Activated T-helper 1 cell treated with anti-CD3 and anti-CD28 coated beads, Interleukin-12 subunit alpha, Interleukin-12 subunit beta, Interleukin-2, Interleukin-4 antibody, amounts not matched to agents 30 ng/mL and 10 ng/mL and 1 ng/mL, durations not matched to agents 14 hours and 24 hours and 36 hours (primary cell): ENCODE results near the gene SLC9A3. TPM values are rescaled to one million over a fixed set of nuclear protein-coding genes. Genes with fewer than 3 reads are reported as not detected.
"Not testable (repeated sequence)": the region's sequence is repeated elsewhere in the genome, so short reads cannot be mapped to it uniquely, and the experiment has no call there.

Experiments used
- DNase-seq: peaks from one replicate; pipeline ENCODE4 v3.0.0; 2021; ENCODE audit warnings: low spot score
- H3K27ac Mint-ChIP-seq: one replicate; pipeline ENCODE4 v1.8.0; 2021; ENCODE audit warnings: mild to moderate bottlenecking, mixed read lengths
- H3K27me3 Mint-ChIP-seq: one replicate; pipeline ENCODE4 v1.8.0; 2022; ENCODE audit warnings: mild to moderate bottlenecking, moderate library complexity, mixed read lengths; ENCODE audit not compliant: insufficient read depth
- H3K36me3 Mint-ChIP-seq: one replicate; pipeline ENCODE4 v1.8.0; 2021; ENCODE audit warnings: low read depth, mixed read lengths
- H3K4me1 Mint-ChIP-seq: one replicate; pipeline ENCODE4 v1.8.0; 2021; ENCODE audit warnings: low read depth, mixed read lengths
- H3K4me3 Mint-ChIP-seq: one replicate; pipeline ENCODE4 v1.8.0; 2021; ENCODE audit warnings: mild to moderate bottlenecking, moderate library complexity, mixed read lengths
- H3K9me3 Mint-ChIP-seq: one replicate; pipeline ENCODE4 v1.8.0; 2021; ENCODE audit warnings: mixed read lengths
- intact Hi-C: fragments of 100-400 bp; cut with micrococcal nuclease; formaldehyde crosslinking; loops from one replicate; pipeline ENCODE4 v1.15.1; 2024
- total RNA-seq: library from RNA; stranded (reverse); gene quantifications from 2 replicates; pipeline ENCODE4 v1.2.3, GENCODE V29; 2022

The SLC9A3 gene
- total RNA-seq, 1 donor from 2014 or later: 3.0 TPM

DNA sequence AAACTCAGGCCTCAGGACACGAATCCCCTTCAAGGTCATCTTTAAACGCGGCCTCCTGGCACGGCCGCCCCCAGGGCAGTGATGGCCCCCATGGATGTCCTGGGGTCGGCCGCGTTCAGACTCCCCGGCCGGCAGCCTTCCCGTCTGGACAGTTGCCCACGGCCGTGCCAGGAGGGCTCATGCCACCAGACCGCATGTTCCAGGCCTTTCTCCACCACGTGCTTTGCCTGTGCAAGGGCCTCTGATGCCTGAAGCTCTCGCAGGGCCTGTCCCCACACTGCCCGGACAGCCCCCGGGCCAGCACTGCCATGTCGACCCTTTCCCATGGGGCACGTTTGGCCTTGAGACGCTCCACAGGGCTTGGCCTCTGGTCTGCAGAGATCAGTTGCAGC is 34.6 kb downstream of the SLC9A3 start:
- no peak for DNase-seq
- H3K4me3 Mint-ChIP-seq: no peak overlapping the region
- no peaks in the 10 kb centered on the region for H3K4me1 Mint-ChIP-seq
- H3K9me3 Mint-ChIP-seq: no peaks in the 10 kb centered on the region
- peaks cover 1% of the 10 kb centered on the region for H3K27me3 Mint-ChIP-seq
- intact Hi-C loops: no loop called here
- no peaks in the 10 kb centered on the region for H3K36me3 Mint-ChIP-seq
- H3K27ac Mint-ChIP-seq: no peak overlapping the region

DNA sequence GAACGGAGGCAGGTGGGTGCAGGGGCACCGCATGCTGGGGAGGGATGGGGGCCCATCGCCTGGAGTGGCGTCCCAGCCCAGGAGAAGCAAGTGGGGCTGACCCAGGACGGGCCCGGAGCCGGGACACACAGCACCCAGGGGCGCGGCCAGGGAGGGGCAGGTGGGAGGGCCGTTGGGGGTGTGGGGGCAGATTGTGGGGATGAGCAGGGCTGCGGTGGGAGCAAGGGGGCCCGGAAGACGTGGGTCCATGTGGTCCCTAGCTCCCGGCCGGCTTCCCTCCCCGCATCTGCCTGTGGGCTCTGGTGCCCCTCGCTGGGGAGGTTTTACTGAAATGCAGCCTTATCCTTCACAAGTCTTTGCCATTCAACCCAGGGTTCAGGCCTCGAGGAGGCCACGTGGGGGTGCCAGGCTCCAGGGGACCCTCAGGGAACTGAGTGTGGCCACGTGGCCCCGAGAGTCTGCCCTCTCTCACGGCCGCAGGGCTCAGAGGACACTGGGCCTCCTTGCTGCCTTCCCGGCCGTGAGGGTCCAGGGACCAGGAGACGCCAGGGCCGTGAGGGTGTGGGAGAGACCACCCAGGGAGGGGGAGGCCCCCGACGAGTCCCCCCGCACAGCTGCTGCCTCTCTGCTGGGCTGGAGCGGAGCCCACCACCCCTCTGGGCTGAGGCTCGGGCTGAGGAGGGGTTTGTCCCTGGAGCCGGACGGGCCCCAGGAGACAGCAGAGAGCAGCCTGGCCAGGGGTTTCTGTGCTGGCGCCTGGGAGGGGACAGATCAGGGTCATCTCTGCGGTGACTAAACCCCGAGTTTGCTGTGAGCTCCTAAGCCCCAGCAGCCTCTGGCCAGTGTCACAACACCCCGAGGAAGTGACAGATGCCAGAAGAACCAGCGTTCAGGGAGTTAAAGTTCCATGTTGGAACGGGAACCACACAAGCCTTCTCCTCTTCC is 35.2 kb downstream of the SLC9A3 start:
- Mint-ChIP-seq H3K9me3 (no peaks in the 10 kb centered on the region), H3K4me1 (no peaks in the 10 kb centered on the region), H3K4me3 (no peak overlapping the region), H3K27ac (no peak overlapping the region), H3K27me3 (peaks cover 1% of the 10 kb centered on the region), H3K36me3 (no peaks in the 10 kb centered on the region)
- intact Hi-C loops: no loop called here
- DNase-seq: no peak

DNA sequence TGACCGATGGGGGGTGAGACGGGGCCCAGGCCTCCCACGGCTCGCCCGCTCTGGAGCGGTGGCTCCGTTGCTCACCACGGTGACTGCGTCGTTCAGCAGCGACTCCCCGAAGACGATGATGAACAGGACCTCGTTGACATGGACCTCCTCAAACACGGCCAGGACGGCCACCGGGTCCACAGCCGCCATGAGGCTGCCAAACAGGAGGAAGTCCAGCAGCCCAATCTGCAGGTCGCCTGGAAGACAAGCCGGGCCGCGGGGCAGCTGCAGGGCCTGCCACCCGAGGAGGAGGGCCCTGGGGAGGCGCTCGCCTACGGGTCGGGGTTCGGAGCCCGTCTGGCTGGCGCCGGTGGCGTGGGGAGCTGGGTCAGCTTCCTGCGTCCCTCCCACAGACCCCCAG is 36.0 kb downstream of the SLC9A3 start:
- Mint-ChIP-seq H3K27ac (no peak overlapping the region), H3K4me1 (no peaks in the 10 kb centered on the region), H3K36me3 (no peaks in the 10 kb centered on the region), H3K9me3 (no peaks in the 10 kb centered on the region), H3K4me3 (no peak overlapping the region), H3K27me3 (peaks cover 1% of the 10 kb centered on the region)
- intact Hi-C loops: no loop called here
- no peak for DNase-seq

DNA sequence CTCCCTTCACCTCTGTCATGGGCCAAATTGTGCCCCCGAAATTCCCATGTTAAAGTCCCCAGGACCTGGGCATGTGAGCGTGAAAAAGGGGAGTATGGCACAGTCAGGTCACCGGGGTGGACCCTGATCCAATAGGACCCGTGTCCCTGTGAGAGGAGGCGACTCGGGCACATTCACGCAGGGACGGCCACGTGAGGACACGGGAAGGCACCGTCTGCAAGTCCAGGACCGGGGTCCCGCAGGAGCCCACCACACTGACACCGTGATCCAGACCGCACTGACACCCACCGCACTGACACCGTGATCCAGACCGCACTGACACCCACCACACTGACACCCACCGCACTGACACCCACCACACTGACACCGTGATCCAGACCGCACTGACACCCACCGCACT is 37.7 kb downstream of the SLC9A3 start:
- DNase-seq, H3K27me3 Mint-ChIP-seq, intact Hi-C loops, H3K9me3 Mint-ChIP-seq, H3K4me1 Mint-ChIP-seq, H3K27ac Mint-ChIP-seq, H3K36me3 Mint-ChIP-seq, H3K4me3 Mint-ChIP-seq: not testable (repeated sequence)

DNA sequence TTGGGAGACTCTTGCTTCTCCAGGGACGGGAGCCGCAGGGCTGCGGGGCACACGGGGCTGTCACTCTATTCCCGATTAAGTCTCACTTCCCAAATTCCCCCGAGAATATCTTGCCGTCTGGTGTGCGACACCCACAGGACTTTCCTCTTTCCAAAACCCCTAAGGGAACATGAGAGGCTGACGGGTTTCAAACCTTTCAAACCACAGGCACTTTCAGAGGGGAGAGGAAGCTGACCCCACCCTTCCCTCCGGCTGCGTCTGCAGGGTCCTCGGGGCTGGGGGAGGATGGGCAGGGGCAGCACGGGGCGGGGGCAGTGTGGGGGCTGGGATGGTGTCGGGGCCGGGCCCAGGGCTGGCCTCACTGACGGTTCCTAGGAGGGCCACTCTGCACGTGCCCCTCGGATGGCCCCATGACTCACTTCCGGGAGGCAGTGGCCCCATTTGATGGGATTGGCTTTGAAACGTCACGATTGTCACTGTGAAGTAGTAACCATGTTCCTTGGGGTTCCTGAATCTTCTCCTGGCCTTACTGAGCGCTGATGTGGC is 38.2 kb downstream of the SLC9A3 start:
- intact Hi-C loops: no loop called here
- no peaks in the 10 kb centered on the region for H3K36me3 Mint-ChIP-seq
- no peak overlapping the region for H3K27ac Mint-ChIP-seq
- DNase-seq: no peak
- H3K4me1 Mint-ChIP-seq: no peaks in the 10 kb centered on the region
- peaks cover 1% of the 10 kb centered on the region for H3K27me3 Mint-ChIP-seq
- H3K9me3 Mint-ChIP-seq: no peaks in the 10 kb centered on the region
- H3K4me3 Mint-ChIP-seq: no peak overlapping the region

DNA sequence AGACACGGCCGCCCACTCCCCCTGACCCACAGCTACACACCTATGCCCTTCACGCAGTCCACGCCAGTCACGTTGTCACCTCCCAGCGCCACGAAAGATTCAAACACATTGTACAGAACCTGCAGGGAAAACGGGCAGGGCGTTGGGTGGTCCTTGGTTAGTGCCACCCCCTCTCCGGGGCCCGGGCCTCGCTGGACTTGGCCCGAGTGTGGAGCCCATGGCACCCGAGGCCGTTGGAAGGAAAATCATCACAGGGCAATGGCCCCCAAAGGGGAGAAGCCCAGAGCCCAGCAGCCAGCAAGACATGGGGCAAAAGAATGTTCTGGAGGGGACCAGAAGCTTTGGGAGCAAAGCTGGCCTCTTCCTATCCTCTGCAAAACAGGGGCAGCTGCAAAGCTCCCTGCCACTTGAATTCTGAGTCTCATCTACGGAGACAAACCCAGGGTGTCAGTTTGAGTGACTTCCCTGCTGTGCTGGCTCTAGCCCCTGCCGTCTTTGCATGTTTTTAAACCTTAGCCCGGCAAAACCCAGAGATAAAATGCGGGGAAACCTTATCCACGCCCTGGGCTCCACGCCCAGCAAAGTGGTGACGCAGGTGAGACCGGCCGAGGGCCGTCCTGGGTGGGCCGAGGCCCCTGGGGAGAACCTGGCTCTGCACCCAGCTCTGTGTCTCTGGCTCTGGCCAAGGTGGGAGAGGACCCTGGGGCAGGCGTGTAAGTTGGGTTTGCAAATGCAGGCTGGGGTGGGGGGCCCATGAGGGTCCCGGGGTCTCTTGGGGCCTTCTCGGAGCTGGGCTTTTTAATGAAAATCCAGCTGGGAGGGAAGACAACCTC is 38.9 kb downstream of the SLC9A3 start:
- H3K27ac Mint-ChIP-seq: no peak overlapping the region
- DNase-seq: no peak
- H3K4me3 Mint-ChIP-seq: no peak overlapping the region
- H3K4me1 Mint-ChIP-seq: no peaks in the 10 kb centered on the region
- no peaks in the 10 kb centered on the region for H3K36me3 Mint-ChIP-seq
- intact Hi-C loops: no loop called here
- no peaks in the 10 kb centered on the region for H3K9me3 Mint-ChIP-seq
- H3K27me3 Mint-ChIP-seq: peaks cover 1% of the 10 kb centered on the region

DNA sequence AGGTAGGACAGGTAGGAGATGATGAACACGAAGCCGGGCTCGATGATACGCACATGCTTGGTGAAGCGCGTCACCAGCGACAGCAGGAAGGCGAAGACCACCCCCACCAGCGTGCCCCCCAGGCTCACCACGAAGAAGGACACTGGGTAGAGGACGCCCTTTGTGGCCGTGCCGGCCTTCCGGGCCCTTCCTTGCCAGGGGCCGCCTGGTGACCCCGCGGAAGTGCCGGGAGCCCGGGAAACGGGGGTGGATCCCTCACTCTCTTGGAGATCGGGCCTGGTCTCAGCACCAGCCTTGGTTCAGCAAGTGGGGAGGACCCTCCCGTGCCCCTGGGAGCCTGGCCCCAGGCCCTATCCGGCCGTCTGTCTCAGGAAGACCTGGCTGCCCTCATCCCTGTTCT is 39.7 kb downstream of the SLC9A3 start:
- DNase-seq: no peak
- Mint-ChIP-seq H3K9me3 (no peaks in the 10 kb centered on the region), H3K4me1 (no peaks in the 10 kb centered on the region), H3K27ac (no peak overlapping the region), H3K4me3 (no peak overlapping the region), H3K36me3 (no peaks in the 10 kb centered on the region), H3K27me3 (peaks cover 1% of the 10 kb centered on the region)
- intact Hi-C loops: no loop called here

DNA sequence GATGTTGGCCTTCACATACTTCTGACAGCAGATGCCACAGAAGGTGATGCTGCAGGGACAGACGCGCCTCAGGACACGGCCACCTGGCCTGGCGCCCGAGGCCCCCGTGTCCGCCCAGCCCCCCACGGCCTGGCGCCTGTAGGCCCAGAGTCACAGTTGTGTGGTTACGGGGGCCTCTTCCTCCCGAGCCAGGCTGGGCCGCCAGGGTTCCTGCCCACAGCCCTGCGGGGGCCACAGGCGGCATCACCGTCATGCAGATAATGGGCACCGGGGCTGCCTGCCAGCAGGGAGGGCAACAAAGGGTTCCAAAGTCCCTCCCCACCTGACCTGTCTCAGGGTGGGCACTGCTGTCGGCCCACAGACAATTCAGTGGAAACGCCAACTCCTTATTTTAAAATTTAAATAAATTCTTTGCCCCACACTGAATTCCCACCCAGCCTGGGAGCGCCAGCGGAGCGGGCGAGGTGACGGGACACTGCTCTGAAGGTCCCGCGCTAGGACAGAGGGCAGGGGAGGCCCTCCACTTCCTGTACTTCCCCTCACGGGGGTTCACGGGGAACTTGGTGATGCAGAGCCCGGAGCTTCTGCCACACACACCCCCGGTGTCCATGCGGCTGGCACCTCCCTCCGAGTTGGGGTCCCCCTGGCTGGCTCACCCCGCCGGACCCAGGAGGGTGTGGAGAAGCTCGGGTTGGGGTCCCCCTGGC is 40.7 kb downstream of the SLC9A3 start:
- no peaks in the 10 kb centered on the region for H3K36me3 Mint-ChIP-seq
- no peak overlapping the region for H3K4me3 Mint-ChIP-seq
- intact Hi-C loops: no loop called here
- H3K27me3 Mint-ChIP-seq: peaks cover 1% of the 10 kb centered on the region
- H3K9me3 Mint-ChIP-seq: no peaks in the 10 kb centered on the region
- H3K27ac Mint-ChIP-seq: no peak overlapping the region
- no peak for DNase-seq
- no peaks in the 10 kb centered on the region for H3K4me1 Mint-ChIP-seq

DNA sequence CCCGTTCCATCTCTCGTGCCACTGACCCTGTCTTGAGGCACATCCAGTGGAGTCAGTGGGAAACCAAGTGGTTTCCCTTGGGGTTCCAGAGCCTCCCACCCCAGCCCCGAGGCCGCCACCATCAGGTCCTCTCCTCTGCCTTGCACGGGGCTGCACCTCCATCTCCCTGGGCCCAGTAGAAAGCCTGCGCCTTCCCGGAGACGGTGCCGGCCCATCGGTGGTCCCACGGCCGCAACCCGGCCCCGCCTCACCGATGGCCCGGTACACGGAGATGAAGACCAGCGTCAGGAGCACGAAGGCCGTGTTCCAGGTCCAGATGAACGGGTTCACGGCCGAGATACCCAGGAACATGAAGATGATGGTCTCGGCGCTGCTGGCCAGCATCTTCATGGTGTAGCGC is 41.2 kb downstream of the SLC9A3 start:
- H3K4me3 Mint-ChIP-seq: no peak overlapping the region
- no peaks in the 10 kb centered on the region for H3K4me1 Mint-ChIP-seq
- no peak overlapping the region for H3K27ac Mint-ChIP-seq
- intact Hi-C loops: no loop called here
- H3K36me3 Mint-ChIP-seq: no peaks in the 10 kb centered on the region
- no peaks in the 10 kb centered on the region for H3K9me3 Mint-ChIP-seq
- DNase-seq: no peak
- peaks cover 1% of the 10 kb centered on the region for H3K27me3 Mint-ChIP-seq

DNA sequence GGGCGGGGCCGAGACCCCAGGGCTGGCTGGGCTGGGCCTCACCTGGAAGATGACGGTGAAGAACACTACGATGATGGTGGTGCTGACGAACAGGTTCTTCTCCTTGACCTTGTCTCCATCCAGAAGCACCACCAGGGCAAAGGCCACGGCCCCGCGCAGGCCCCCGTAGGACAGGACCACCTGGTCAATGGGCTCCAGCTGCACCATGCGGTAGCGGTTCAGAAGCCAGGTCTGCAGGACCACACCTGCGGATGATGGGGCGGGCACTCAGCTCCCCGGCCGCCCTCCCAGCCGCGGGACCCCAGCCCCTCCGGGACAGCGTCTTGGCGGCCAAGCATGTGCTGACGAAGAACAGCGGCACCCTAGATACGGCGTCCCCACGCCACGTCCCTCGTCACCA is 41.7 kb downstream of the SLC9A3 start:
- H3K36me3 Mint-ChIP-seq: no peaks in the 10 kb centered on the region
- H3K4me3 Mint-ChIP-seq: no peak overlapping the region
- peaks cover 1% of the 10 kb centered on the region for H3K27me3 Mint-ChIP-seq
- no peaks in the 10 kb centered on the region for H3K4me1 Mint-ChIP-seq
- intact Hi-C loops: no loop called here
- H3K27ac Mint-ChIP-seq: no peak overlapping the region
- no peaks in the 10 kb centered on the region for H3K9me3 Mint-ChIP-seq
- DNase-seq: no peak

DNA sequence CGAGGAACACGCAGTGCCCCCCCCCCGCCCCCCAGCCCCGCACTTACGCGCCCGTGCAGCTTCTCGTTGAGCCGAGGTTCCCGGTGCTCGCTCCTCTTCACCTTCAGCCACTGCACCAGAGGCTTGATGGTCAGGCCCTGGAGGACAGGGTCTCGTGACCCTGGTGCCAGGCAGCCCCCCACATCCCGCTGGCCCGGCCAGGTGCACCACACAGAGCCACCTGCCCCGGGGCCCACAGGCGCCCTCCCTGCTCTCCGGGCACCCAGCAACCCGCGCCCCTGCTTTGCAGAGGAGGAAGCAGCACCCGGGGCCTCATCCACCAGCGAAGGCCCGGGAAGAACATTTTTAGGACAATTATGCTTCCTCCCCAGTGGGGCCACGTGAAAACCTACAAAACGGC is 42.2 kb downstream of the SLC9A3 start:
- DNase-seq: no peak
- H3K27ac Mint-ChIP-seq: no peak overlapping the region
- no peaks in the 10 kb centered on the region for H3K4me1 Mint-ChIP-seq
- H3K27me3 Mint-ChIP-seq: peaks cover 1% of the 10 kb centered on the region
- no peaks in the 10 kb centered on the region for H3K9me3 Mint-ChIP-seq
- intact Hi-C loops: no loop called here
- no peak overlapping the region for H3K4me3 Mint-ChIP-seq
- H3K36me3 Mint-ChIP-seq: no peaks in the 10 kb centered on the region

DNA sequence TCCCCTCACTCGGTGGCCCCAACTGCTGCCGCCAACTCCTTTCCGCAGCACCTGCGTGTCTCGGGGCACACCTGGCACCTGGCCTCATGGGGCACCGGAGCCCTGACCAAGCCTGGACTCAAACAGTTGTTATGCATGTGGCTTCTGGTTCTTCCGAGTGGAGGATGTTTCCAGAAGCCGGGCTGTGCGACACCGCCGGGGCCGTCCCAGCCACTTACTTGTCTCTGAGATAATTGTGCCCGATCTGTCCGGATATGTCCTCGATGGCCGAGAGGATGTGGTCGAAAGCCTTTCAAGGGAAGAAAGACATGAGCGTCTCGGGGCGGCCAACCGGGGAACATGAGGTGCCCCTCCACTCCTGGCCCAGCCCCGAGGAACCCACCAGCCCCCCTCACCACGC is 42.9 kb downstream of the SLC9A3 start:
- intact Hi-C loops: no loop called here
- H3K9me3 Mint-ChIP-seq: no peaks in the 10 kb centered on the region
- no peak for DNase-seq
- no peak overlapping the region for H3K4me3 Mint-ChIP-seq
- H3K27me3 Mint-ChIP-seq: peaks cover 3% of the 10 kb centered on the region
- no peak overlapping the region for H3K27ac Mint-ChIP-seq
- H3K36me3 Mint-ChIP-seq: no peaks in the 10 kb centered on the region
- no peaks in the 10 kb centered on the region for H3K4me1 Mint-ChIP-seq
